SK-N-DZ (cell line): ENCODE results near the gene SLAMF1.
"Not testable (repeated sequence)": the region's sequence is repeated elsewhere in the genome, so short reads cannot be mapped to it uniquely, and the experiment has no call there.

Experiments
- DNase-seq: peaks from one replicate; pipeline ENCODE4 v3.0.0-alpha.2; 2015; ENCODE audit warnings: low spot score

SLAMF1 gene

DNA sequence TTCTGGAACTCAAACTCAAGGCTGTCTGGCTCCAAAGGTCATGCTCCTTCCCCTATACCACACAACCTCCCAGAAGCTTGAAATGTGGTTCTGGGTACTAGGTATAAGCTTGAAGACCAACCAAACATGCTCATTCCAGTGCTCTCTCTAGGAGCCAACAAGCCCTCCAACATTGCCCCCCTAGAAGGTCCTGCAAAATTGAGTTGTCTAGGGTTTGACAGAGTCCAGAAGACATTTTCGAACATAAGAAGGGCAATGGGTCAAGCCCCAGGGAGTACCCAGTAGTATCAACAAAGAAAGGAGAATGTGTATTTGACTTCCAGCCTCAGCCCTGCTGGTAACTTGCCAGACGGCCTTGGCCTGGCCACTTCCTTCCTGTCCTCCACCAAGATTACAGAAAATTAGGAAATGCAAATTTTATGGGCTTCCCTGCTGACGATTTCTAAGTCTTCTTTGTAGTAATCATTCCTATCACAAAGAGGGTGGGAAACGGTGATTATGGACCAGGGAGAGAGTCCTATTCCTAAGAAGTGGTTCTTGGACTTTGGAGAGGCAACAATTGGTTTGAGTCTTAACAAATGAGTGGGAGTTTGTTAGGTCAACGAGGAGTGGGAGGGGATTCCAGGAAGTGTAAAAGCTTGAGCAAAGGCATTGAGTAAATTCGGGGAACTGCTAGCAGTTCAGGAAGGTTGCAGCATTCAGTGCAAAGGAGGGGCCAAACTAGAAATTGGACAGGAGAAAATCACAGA is 18.7 kb upstream of the SLAMF1 start:
- no peak for DNase-seq

- no peak for DNase-seq
Observed at GRCh38 chr1:160664573-160665051, 17.8 kb upstream of the SLAMF1 start.

- no peak for DNase-seq
Observed at GRCh38 chr1:160662910-160663309, 16.1 kb upstream of the SLAMF1 start.

GRCh38 chr1:160659566-160659965 is 12.7 kb upstream of the SLAMF1 start:
- DNase-seq, result no peak

- DNase-seq, result no peak
Observed at GRCh38 chr1:160658814-160659193, 12.0 kb upstream of the SLAMF1 start.

- no peak for DNase-seq
Observed at GRCh38 chr1:160658162-160658813, 11.4 kb upstream of the SLAMF1 start.

DNA sequence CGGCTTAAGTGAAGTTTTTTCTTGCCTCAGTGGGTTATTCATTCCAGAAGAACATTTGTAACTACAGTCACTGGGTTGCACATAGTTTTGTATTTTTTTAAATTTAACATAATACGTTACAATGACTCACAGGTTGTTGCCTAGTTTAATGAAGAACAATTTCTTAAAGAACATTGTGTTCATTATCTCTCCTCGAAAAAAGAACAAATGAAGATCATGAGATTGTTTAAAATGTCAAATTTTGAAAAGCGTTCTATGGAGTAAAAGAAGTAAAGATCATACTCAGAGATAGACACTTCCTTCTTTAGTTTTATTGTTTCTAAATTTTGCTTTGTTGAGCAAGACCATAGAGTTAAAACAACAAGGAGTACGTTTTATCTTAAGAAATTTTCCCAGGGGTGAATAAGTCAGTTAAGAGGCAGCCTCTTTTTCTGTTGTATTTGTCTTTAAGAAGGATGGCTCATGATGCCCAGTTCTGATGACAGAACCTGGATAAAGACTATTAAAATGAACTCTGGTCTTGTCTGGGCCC is 10.5 kb upstream of the SLAMF1 start:
- no peak for DNase-seq

GRCh38 chr1:160656737-160657136 is 9.9 kb upstream of the SLAMF1 start:
- DNase-seq, result no peak

- DNase-seq, result no peak
Observed at GRCh38 chr1:160653620-160654016, 6.8 kb upstream of the SLAMF1 start.

DNA sequence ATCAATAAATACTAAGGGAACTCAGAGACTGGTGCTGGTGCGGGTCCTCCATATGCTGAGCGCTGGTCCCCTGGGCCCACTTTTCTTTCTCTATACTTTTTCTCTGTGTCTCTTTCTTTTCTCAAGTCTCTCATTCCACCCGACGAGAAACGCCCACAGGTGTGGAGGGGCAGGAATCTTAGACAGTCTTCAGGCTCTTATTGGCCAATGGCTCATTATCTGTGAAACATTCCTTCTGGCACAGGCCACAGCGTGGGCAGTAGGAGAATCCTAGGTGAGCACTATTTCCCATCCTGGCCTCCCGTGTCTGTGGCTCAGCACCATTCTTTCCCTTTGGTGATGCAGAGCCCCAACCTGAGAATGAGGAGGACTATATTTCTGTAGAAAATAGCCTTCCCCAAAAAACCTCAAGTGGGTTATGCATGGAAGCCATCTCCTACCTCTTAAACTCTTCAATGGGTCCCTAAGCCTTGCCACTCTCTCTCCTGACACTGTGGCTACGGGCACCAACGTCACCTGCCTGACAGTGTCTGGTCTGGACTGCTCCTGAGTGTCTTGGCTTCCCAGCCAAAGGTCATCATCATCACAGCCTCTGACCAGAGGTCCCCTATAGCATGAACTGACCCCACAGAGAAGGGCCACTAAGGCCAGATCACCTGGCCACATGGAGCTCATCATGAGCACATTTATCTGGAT is 6.2 kb upstream of the SLAMF1 start:
- no peak for DNase-seq

GRCh38 chr1:160652065-160652641 is 5.3 kb upstream of the SLAMF1 start:
- not testable (repeated sequence) for DNase-seq

GRCh38 chr1:160651433-160652064 is 4.7 kb upstream of the SLAMF1 start:
- no peak for DNase-seq

DNA sequence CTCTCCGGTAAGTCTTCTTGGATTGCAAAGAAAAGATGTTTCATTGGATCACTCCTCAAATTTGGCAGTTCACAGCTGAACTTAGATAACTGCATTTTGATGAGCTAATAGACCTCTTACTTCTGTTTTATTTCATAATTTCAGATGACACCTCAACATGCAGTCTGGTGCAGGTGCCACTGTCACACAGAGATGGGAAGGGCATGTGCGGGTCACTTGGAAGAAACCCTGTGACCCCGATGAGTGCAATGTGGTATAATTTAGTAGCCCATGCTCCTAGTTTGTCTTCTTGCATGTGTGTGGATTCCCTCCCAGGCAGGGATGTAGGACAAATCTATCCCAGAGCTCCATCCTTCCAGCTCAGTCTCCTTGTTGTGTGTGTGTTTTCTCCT is 481 bp upstream of the SLAMF1 start:
- DNase-seq, result no peak

DNA sequence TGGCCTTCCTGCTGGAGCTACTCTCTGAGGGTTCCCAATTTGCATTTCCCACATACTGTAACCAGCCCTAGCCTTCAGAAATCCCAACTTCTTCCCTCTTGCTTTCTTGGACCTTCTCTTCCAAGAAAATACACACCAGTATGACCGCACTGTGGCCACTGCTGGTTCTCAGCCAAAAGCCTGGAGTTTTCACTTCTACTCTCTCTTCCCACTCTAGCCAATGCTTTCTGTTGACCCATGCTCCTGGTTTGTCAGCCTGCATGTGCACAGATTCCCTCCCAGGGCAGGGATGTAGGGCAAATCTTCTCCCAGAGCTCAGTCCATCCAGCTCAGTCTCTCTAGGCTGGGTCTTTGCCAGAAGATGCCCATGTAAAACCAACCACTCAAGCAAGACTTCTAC is 664 bp downstream of the SLAMF1 start:
- DNase-seq, result no peak

GRCh38 chr1:160645386-160646130 is 1.3 kb downstream of the SLAMF1 start:
- DNase-seq, result no peak

- DNase-seq, result no peak
Observed at GRCh38 chr1:160644399-160644798, 2.4 kb downstream of the SLAMF1 start.

DNA sequence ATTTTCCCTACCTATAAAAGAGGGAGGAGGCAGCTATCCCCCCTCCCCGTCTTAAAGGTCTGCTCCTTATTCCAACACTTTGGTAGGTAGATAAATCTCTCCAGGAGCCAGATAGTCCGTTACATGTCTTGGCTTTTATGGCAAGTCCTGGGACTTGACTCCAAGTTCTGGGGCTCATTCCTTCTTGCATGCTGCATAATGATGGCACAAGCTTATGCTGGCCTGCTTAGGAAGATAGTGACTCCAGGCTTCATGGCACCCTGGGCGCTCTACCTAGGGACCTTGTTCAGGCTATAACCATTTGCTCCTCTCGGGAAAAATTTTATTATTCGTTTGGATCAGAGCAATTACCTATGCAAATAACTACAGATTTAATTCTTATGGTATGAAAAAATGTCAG is 3.7 kb downstream of the SLAMF1 start:
- DNase-seq, result no peak

DNA sequence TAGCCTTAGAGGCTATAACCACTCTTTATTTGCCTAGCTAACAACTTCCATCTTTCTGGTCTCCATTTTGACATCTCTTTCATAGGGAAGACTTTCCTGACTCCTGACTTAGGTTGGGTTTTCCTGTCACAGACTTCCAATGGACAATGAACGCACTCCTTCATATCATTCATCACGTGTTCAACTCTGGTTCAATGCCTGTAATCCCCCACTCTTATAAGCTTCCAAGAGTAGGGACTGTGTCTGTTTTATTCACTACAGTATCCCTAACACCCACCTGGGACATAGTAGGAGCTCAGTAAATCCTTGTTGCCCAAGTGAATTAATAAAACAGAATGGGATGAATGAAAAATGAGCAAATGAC is 4.6 kb downstream of the SLAMF1 start:
- DNase-seq, result no peak

DNA sequence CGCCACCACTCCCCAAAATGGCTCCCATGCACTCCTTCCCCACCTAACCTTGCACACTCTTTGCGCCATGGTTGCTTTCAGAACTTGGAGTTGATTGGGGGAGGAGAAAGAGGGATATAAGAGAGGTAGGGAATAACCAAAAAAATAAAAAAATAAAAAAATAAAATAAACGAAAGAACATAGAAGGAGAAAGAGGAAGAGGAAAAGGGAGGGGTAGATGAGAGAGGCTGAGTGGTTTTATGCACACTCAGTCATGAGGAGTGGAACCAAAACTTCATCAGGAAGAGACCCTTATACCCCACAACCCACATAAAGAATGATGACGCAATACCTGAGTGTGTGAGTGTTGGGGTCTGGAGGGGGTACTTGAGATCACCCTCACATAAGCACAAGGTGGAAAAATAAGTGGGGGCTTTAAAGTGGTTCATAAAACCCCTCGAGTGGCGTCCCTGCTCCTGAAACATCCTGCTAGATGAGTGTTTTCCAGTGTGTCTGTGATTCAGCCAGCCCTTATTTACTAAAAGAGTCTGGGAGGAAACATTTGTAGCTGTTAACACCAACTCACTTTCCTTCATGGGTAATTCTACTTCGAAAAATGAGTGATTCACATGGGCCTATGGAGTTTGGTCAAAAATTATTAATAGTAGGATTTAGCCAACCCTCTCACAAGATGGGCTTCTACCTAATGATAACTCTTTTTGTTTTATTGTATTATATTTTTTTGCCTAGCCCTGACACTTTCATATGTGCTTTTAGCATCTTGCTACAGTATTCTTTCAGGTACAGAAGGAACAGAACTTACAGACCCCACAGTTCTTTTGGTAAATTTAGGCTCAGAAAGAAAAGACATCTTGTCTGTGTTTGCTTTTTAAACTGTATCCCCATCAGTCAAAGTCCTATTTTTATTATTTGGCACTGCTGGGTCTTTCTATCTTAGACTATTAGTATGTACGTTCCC is 5.2 kb downstream of the SLAMF1 start:
- DNase-seq, result no peak
